ENCODE data around the gene ANKFY1. TPM values are rescaled to one million over a fixed set of nuclear protein-coding genes. Genes with fewer than 3 reads are reported as not detected.
A peak's percentile ranks its signal among the peaks of the same experiment; 100 is the strongest.

ANKFY1 gene
- total and polyA plus RNA-seq, 5 donors from 2014 or later = 9.9 to 61.0 (median 11.3) TPM

DNA sequence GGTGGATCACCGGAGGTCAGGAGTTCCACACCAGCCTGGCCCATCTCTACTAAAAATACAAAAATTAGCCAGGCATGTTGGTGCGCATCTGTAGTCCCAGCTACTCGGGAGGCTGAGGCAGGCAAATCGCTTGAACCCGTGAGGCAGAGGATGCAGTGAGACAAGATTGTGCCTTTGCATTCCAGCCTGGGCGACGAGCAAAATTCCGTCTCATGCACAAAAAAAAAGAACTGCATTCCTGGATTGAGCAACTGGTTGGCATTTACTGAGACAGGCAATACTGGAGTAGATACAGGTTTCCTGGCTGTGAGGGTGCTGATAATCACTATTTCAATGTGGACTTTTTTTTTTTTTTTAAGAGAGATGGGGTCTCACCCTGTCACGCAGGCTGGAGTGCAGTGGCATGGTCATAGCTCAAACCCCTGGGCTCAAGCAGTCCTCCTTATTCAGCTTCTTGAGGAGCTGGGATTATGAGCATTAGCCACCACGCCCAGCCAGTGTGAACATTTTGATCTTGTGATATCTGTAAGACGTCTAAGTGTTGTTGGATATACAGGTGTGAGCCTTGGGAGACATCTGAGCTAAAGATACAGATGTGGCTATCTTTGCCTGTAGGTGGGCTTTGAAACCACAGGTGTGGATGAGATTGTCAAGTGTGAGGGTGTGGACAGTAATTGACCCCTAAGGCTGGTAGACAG is 115.0 kb downstream of the ANKFY1 start:
- Histone ChIP-seq H3K36me3 (ENCODE audit: control insufficient read depth, insufficient read depth, low read length) (peaks cover 3% of the 10 kb centered on the region), H3K4me3 (ENCODE audit: low read depth, low read length) (no peak overlapping the region), H3K27ac (ENCODE audit: insufficient read depth, low read length, poor library complexity, severe bottlenecking) (no peak overlapping the region), H3K27me3 (ENCODE audit: control insufficient read depth, insufficient read depth, low read length) (no peaks in the 10 kb centered on the region), H3K4me1 (ENCODE audit: control insufficient read depth, insufficient read depth, low read length, poor library complexity, severe bottlenecking) (peaks cover 9% of the 10 kb centered on the region), H3K9me3 (ENCODE audit: control insufficient read depth in 2 of 2, low read length in 2 of 2) (no peaks in the 10 kb centered on the region)
- ATAC-seq (ENCODE audit: low read depth in 2 of 2) = no peak
- H3K36me3 Mint-ChIP-seq = peaks cover 8% of the 10 kb centered on the region
- peak overlapping the region in 1 of 4 donors; percentile 44 for H3K4me3 Mint-ChIP-seq
- DNase-seq = no peak
- H3K27ac Mint-ChIP-seq = peak overlapping the region in 1 of 3 donors; percentile 36
- peaks cover 4 to 11% (median 8%) of the 10 kb centered on the region in 4 donors for H3K4me1 Mint-ChIP-seq
- H3K9me3 Mint-ChIP-seq = peaks cover 0 to 2% (median 0%) of the 10 kb centered on the region in 7 donors
- peaks cover under 1% of the 10 kb centered on the region for H3K27me3 Mint-ChIP-seq

DNA sequence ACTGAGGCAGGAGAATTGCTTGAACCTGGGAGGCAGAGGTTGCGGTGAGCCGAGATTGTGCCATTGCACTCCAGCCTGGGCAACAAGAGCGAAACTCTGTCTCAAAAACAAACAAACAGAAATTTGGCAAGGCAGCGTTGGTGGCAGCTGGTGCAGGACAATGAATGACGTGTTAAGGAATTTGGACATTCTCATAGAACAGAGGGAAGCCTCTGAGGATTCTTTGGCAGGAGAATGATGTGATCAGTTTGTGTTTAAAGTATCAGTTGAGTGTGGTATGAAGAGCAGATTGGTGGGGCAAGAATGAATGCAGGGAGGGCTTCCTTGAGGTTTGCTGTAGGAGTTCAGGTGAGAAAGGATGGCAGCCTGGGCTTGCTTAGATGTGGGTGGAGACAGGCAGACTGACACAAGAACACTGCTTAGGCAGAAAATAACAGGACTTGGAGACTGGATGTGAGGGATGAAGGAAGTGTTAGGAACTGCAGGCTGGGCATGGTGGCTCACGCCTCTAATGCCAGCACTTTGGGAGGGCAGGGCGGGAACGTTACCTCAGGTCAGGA is 115.9 kb downstream of the ANKFY1 start:
- DNase-seq (no peak), ATAC-seq (ENCODE audit: low read depth in 2 of 2) (no peak)
- no peaks in the 10 kb centered on the region for H3K9me3 ChIP-seq (ENCODE audit: control insufficient read depth in 2 of 2, low read length in 2 of 2)
- Mint-ChIP-seq H3K27me3 (peaks cover 10% of the 10 kb centered on the region), H3K4me3 (no peak overlapping the region), H3K9me3 (peaks cover 0 to 2% (median 0%) of the 10 kb centered on the region in 7 donors), H3K36me3 (peaks cover 4% of the 10 kb centered on the region), H3K27ac (no peak overlapping the region), H3K4me1 (peaks cover 4 to 18% (median 9%) of the 10 kb centered on the region in 4 donors)
- H3K36me3 ChIP-seq (ENCODE audit: control insufficient read depth, insufficient read depth, low read length) = peaks cover 3% of the 10 kb centered on the region
- H3K4me3 ChIP-seq (ENCODE audit: low read depth, low read length) = no peak overlapping the region
- no peaks in the 10 kb centered on the region for H3K27me3 ChIP-seq (ENCODE audit: control insufficient read depth, insufficient read depth, low read length)
- peaks cover 10% of the 10 kb centered on the region for H3K4me1 ChIP-seq (ENCODE audit: control insufficient read depth, insufficient read depth, low read length, poor library complexity, severe bottlenecking)
- H3K27ac ChIP-seq (ENCODE audit: insufficient read depth, low read length, poor library complexity, severe bottlenecking) = no peak overlapping the region

DNA sequence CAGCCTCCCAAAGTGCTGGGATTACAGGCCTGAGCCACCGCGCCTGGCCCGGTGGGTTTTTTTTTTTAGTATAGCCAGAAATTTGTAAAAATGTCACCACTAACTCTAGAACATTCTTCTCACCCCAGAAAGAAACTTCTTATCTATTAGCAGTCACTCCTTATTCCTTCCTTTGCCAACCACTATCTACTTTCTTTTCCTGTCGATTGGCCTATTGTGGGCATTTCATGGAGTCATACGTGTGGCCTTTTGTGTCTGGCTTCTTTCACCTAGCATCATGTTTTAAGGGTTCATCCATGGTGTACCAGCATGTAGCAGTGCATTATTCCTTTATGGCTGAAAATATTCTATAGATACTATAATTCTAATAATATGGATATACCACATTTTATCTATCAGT is 117.1 kb downstream of the ANKFY1 start:
- no peak for ATAC-seq (ENCODE audit: low read depth in 2 of 2)
- peak overlapping the region in 2 of 3 donors; percentile 32 to 74 for H3K27ac Mint-ChIP-seq
- H3K27ac ChIP-seq (ENCODE audit: insufficient read depth, low read length, poor library complexity, severe bottlenecking) = no peak overlapping the region

DNA sequence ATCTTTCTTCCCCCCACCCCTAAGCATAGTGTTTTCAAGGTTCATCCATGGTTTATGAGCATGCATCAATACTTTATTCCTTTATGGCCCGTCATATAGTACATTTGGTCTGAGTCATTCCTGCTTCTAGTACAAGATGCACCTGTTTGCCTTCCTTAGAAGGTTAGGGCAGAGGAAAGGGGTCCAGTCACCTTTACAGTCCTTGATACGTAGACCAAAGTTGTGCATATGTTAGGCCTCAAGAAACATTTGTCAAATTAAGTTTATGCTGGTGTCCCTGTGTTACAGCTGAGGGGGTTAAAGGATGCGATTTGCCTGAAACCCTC is 119.4 kb downstream of the ANKFY1 start:
- H3K27ac ChIP-seq (ENCODE audit: insufficient read depth, low read length, poor library complexity, severe bottlenecking) = peak overlapping the region; percentile 99
- Mint-ChIP-seq H3K4me1 (peaks cover 17 to 45% (median 36%) of the 10 kb centered on the region in 4 donors), H3K9me3 (peaks cover 0 to 2% (median 0%) of the 10 kb centered on the region in 7 donors), H3K36me3 (peaks cover 9% of the 10 kb centered on the region), H3K27me3 (peaks cover 10% of the 10 kb centered on the region), H3K27ac (peak overlapping the region; percentile 100), H3K4me3 (peak overlapping the region; percentile 95 to 100 (median 100))
- peaks cover 6% of the 10 kb centered on the region for H3K36me3 ChIP-seq (ENCODE audit: control insufficient read depth, insufficient read depth, low read length)
- no peak for DNase-seq
- no peak for ATAC-seq (ENCODE audit: low read depth in 2 of 2)
- peak overlapping the region; percentile 57 for H3K4me3 ChIP-seq (ENCODE audit: low read depth, low read length)
- H3K9me3 ChIP-seq (ENCODE audit: control insufficient read depth in 2 of 2, low read length in 2 of 2) = no peaks in the 10 kb centered on the region
- H3K27me3 ChIP-seq (ENCODE audit: control insufficient read depth, insufficient read depth, low read length) = no peaks in the 10 kb centered on the region
- peaks cover 39% of the 10 kb centered on the region for H3K4me1 ChIP-seq (ENCODE audit: control insufficient read depth, insufficient read depth, low read length, poor library complexity, severe bottlenecking)

More for the DNA sequence above, 117.1 kb downstream of the ANKFY1 start:
- Histone ChIP-seq H3K4me3 (ENCODE audit: low read depth, low read length) (no peak overlapping the region), H3K27me3 (ENCODE audit: control insufficient read depth, insufficient read depth, low read length) (no peaks in the 10 kb centered on the region), H3K4me1 (ENCODE audit: control insufficient read depth, insufficient read depth, low read length, poor library complexity, severe bottlenecking) (peaks cover 16% of the 10 kb centered on the region), H3K36me3 (ENCODE audit: control insufficient read depth, insufficient read depth, low read length) (peaks cover 3% of the 10 kb centered on the region), H3K9me3 (ENCODE audit: control insufficient read depth in 2 of 2, low read length in 2 of 2) (no peaks in the 10 kb centered on the region)
- H3K36me3 Mint-ChIP-seq = peaks cover 4% of the 10 kb centered on the region
- peaks cover 4 to 23% (median 16%) of the 10 kb centered on the region in 4 donors for H3K4me1 Mint-ChIP-seq
- peaks cover 10% of the 10 kb centered on the region for H3K27me3 Mint-ChIP-seq
- H3K4me3 Mint-ChIP-seq = peak overlapping the region in 1 of 4 donors; percentile 82
- DNase-seq = no peak
- peaks cover 0 to 2% (median 0%) of the 10 kb centered on the region in 7 donors for H3K9me3 Mint-ChIP-seq

DNA sequence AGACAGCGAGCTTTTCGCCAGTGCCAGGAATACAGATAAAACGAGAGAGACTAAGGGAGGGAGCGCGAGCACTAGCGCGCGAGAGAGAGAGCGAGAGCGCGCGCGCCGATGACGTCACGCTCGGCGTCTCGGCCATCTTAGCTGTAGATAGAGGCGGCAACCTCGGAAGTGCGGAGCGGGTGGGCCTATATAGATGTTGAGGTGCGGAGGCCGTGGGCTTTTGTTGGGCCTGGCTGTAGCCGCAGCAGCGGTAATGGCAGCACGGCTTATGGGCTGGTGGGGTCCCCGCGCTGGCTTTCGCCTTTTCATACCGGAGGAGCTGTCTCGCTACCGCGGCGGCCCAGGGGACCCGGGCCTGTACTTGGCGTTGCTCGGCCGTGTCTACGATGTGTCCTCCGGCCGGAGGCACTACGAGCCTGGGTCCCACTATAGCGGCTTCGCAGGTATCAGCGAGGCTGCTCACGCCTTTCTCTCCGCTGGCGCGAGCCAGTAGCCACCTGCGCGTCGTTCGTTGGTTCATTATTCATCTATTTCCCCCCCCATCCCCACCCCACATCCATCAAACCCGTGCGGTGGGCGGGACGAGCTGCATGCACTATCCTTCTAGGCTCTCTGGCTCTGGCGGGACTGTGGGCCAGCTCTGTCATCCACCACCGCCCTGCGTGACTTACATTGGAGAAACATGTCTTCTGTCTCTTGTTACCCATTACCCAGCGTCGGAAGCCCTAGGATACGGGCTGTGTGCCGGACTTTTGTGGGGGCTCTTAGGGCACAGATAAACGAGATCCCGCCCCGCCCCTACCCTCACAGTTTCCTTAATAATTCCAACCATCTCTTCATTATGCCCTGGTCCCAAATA is 120.0 kb downstream of the ANKFY1 start:
- Mint-ChIP-seq H3K9me3 (peaks cover 0 to 2% (median 0%) of the 10 kb centered on the region in 7 donors), H3K27ac (peak overlapping the region; percentile 100), H3K27me3 (peaks cover 10% of the 10 kb centered on the region), H3K4me3 (peak overlapping the region; percentile 95 to 100 (median 100)), H3K4me1 (peaks cover 14 to 51% (median 39%) of the 10 kb centered on the region in 4 donors), H3K36me3 (peaks cover 12% of the 10 kb centered on the region)
- Histone ChIP-seq H3K9me3 (ENCODE audit: control insufficient read depth in 2 of 2, low read length in 2 of 2) (no peaks in the 10 kb centered on the region), H3K27ac (ENCODE audit: insufficient read depth, low read length, poor library complexity, severe bottlenecking) (peak overlapping the region; percentile 99), H3K4me3 (ENCODE audit: low read depth, low read length) (peak overlapping the region; percentile 57), H3K27me3 (ENCODE audit: control insufficient read depth, insufficient read depth, low read length) (no peaks in the 10 kb centered on the region), H3K4me1 (ENCODE audit: control insufficient read depth, insufficient read depth, low read length, poor library complexity, severe bottlenecking) (peaks cover 43% of the 10 kb centered on the region), H3K36me3 (ENCODE audit: control insufficient read depth, insufficient read depth, low read length) (peaks cover 8% of the 10 kb centered on the region)
- peak; percentile 69 to 71 for ATAC-seq (ENCODE audit: low read depth in 2 of 2)
- DNase-seq = peak; percentile 87 to 96 (median 93)

DNA sequence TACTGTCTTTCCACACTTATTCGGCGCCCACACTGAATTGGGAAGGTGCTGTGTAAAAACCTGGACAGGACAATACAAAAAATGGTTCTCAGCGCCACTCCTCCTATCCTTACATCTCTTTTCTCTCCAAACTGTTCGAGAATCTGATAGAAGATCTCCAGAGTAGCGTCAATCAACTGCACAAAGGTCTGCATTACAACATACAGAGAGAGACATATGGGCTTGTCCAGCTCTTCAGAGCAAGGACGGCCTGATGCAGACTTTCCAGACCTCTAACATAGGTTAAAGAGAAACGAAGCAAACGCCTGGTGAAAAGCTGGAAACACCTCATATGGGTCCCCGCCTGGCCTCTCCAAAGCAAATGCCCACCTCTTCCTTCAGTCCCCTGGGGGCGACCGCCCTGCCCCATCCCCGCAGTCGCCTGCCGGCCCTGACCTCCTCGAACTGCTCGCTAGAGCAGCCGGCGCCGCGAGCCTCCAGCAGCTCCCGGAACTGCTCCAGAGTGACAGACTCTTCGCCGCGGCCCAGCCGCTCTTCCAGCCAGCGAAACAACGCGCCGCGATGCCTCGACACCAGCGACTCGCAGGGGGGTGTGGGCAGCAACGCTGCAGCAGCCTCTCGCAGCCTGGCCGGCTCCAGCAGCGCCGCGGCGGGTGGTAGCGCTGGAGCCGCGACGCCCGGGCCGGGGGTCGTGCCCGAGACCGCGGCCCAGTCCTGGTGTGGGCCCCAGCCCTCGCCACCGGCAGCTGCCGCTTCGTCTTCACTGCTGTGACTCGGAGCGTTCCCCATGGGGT is 121.5 kb downstream of the ANKFY1 start:
- Histone ChIP-seq H3K27ac (ENCODE audit: insufficient read depth, low read length, poor library complexity, severe bottlenecking) (peak overlapping the region; percentile 99), H3K4me3 (ENCODE audit: low read depth, low read length) (peak overlapping the region; percentile 85), H3K4me1 (ENCODE audit: control insufficient read depth, insufficient read depth, low read length, poor library complexity, severe bottlenecking) (peaks cover 57% of the 10 kb centered on the region), H3K9me3 (ENCODE audit: control insufficient read depth in 2 of 2, low read length in 2 of 2) (no peaks in the 10 kb centered on the region), H3K36me3 (ENCODE audit: control insufficient read depth, insufficient read depth, low read length) (peaks cover 8% of the 10 kb centered on the region), H3K27me3 (ENCODE audit: control insufficient read depth, insufficient read depth, low read length) (no peaks in the 10 kb centered on the region)
- ATAC-seq (ENCODE audit: low read depth in 2 of 2) (peak; percentile 0 to 2), DNase-seq (peak in 2 of 3 donors; percentile 26 to 51)
- Mint-ChIP-seq H3K9me3 (no peaks in the 10 kb centered on the region), H3K27ac (peak overlapping the region in 2 of 3 donors; percentile 100), H3K4me3 (peak overlapping the region; percentile 95 to 100 (median 100)), H3K4me1 (peaks cover 14 to 66% (median 50%) of the 10 kb centered on the region in 4 donors), H3K36me3 (peaks cover 16% of the 10 kb centered on the region), H3K27me3 (peaks cover 10% of the 10 kb centered on the region)

DNA sequence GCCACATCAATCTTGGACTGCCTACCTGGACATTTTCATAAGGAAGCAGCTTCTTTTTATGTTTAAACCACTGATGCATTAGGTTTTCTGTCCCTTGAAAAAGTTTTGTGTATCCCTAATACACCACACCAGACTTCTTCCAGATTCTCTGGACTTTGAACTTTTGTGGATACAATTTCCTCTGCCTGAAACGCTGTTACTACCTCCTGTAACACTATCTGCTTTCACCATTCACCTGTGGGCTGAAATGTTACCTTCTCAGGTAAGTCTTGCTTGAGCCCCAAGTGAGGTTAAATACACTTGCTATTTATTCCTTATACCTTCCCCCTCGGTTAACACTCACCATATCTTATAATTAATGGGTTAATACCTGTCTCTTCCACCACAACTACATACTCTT is 123.7 kb downstream of the ANKFY1 start:
- H3K27ac Mint-ChIP-seq = peak overlapping the region in 1 of 3 donors; percentile 77
- peak overlapping the region; percentile 32 to 97 (median 93) for H3K4me3 Mint-ChIP-seq
- H3K9me3 Mint-ChIP-seq = no peaks in the 10 kb centered on the region
- ATAC-seq (ENCODE audit: low read depth in 2 of 2) = no peak
- H3K4me1 ChIP-seq (ENCODE audit: control insufficient read depth, insufficient read depth, low read length, poor library complexity, severe bottlenecking) = peaks cover 60% of the 10 kb centered on the region
- peak overlapping the region; percentile 44 for H3K4me3 ChIP-seq (ENCODE audit: low read depth, low read length)
- no peaks in the 10 kb centered on the region for H3K27me3 ChIP-seq (ENCODE audit: control insufficient read depth, insufficient read depth, low read length)
- peaks cover 16% of the 10 kb centered on the region for H3K36me3 Mint-ChIP-seq
- H3K4me1 Mint-ChIP-seq = peaks cover 20 to 80% (median 64%) of the 10 kb centered on the region in 4 donors
- no peak overlapping the region for H3K27ac ChIP-seq (ENCODE audit: insufficient read depth, low read length, poor library complexity, severe bottlenecking)
- H3K9me3 ChIP-seq (ENCODE audit: control insufficient read depth in 2 of 2, low read length in 2 of 2) = no peaks in the 10 kb centered on the region
- H3K27me3 Mint-ChIP-seq = peaks cover 10% of the 10 kb centered on the region
- peaks cover 13% of the 10 kb centered on the region for H3K36me3 ChIP-seq (ENCODE audit: control insufficient read depth, insufficient read depth, low read length)
- no peak for DNase-seq

All from CD4-positive, CD25-positive, alpha-beta regulatory T cell (primary cell).